ENCODE results near the gene NAPB.
"Not testable (repeated sequence)": the region's sequence is repeated elsewhere in the genome, so short reads cannot be mapped to it uniquely, and the experiment has no call there.

NAPB gene

GRCh38 chr20:23420943-23421931 lies at the start of gene NAPB:
NAPB (minus strand) TSS chr20:23421488; CDS start chr20:23421402, 86 bp downstream.
- DNase-seq = peak; percentile 97

- DNase-seq = not testable (repeated sequence)
Measured at GRCh38 chr20:23466961-23467360, 45.7 kb upstream of the NAPB start.

GRCh38 chr20:23461180-23461579 lies 39.9 kb upstream of the NAPB start:
- DNase-seq = no peak

DNA sequence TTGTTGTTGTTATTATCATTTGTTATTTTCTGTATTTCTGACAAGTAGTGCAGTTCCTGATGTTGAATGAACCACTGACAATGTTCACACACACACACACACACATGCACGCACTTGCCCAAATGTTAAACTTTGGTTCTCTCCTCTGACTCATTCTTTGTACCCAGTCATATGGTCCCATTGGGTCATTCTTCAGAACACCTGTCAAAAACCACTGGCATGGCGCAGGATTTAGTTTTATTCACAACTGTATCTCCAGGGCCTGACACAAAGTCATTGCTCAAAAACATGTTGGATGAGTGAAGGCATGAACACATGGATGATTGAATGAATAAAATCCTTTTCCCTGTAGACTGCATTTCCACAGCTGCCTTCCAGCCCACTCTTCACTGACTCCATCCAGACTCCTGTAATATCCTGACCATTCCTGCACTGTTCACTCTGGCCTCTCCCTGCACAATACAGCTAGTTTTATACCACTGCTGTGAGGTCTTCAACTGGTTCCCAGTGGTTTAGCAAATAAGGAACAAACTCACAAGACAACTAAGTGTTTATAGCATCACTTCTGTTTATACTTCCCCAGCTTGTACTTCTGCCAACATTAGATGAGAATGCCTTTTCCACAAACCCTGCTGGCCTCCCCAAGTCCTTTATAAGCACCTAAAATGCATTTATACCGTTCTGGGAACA lies 38.3 kb upstream of the NAPB start:
- DNase-seq = no peak

DNA sequence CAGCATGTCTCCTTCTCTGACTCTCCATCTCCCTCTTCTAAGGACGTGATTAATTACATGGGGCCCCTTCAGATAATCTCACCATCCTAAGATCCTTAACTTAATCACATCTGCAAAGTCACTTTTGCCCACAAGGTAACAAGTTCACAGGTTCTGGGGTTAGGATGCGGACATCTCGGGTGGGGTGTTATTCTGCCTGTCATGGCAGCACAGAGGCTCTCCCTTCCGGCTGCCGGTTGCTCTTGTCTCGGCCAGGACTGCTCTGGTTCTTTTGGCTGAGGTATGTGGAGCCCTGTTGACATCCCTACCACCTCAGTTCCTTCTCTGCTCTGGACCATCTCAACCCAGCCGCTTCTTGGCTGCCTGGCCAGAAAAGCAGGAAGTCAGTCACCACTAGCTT lies 35.6 kb upstream of the NAPB start:
- no peak for DNase-seq

DNA sequence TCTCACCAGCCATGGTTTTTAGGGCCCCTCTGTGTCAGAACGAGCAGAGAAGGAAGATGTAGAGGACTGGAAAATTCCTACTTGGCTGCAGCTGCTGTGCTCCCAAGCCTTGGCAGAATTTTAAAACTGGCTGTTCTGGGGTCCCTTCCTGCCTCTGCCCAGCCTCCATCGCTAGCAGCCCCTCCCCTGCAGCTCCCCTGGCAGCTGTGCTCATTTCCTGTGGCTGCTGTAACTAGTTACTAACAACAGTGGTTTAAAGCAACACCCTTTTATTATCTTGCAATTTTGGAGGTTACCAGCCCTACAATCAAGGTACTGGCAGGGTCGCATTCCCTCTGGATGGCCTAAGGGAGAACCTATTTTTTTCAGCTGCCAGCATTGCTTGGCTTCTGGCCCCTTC lies 35.1 kb upstream of the NAPB start:
- DNase-seq = peak; percentile 51

- no peak for DNase-seq
Measured at GRCh38 chr20:23455639-23456038, 34.4 kb upstream of the NAPB start.

DNA sequence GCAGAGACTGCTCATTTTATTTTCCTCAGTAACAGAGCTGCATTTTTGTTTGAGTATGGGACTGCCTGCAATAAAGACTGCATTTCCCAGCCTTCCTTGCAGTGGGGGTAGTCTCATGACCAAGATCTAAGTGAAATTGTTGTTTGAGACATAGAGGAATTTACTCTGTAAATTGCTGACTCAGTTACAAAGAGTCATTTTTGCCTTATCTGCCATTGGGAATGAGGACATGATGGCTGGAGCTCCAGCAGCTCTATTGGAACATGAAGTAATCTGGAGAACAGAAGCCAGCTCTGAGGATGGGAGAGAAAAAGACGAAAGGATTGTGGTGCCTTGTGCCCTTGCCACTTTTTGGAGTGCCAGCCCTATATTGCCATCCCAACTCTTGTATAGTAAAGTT lies 33.5 kb upstream of the NAPB start:
- no peak for DNase-seq

GRCh38 chr20:23453549-23454543 lies 32.6 kb upstream of the NAPB start:
- no peak for DNase-seq

DNA sequence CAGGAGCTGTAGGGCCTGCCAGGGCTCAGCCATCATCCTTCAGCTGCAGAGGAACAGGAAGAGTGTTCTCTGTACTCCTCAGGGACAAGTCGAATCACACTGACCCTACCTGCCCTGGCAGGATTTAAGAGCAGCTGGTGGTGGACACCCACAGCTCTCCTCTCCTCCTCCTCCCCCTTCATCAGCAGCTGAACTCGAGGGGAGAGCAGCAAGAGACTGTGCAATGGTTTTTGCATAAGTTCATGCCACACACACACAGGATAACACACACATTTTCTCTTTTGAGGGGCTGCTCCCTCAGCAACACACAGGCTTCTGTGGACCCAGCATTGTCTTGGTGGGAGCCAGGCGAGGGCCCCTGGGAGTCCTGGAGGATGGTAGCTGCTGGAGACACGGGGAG lies 31.5 kb upstream of the NAPB start, which contains the start of gene CST11:
CST11 (minus strand) TSS at position 101 of the 400 bp plus-strand sequence; CDS start at position 36, 65 bp downstream.
- DNase-seq = no peak

- DNase-seq = no peak
Measured at GRCh38 chr20:23451956-23452487, 30.7 kb upstream of the NAPB start.

DNA sequence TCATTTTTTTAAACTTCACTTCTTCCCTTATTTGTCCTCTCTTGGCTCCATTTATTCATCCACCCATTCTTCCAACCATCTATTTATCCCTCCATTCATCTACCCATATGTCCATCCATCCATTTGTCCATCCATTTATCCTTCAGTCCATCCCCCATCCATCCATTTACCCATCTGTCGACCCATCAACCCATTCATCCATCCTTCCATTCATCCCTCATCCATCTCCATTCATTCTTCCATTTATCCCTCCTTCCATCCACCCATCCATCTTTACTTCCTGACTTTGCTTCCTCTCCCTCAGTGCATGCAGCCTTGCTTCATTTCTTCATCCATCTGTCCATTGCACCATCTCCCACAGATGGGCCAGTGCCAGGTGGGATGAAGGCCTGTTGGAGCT lies 29.6 kb upstream of the NAPB start:
- no peak for DNase-seq

DNA sequence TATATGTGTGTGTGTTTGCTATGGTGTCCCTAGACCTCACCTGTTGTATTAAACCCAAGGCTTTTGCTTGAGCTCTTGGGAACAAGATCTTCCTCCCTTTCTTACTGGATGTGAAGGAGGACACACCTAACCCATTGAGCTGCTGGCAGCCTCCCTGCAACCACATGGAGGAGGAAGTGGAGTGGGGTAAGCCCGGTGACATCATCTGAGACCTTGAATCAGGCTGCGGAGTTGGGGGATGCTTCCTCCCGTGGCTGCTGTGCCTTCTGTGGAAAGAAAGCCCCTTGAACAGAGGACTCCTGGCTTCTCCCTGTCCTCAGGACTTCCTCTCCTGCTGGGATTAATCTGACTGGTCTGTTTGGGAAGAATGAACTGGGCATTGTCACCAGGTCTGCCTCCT lies 28.1 kb upstream of the NAPB start:
- no peak for DNase-seq

DNA sequence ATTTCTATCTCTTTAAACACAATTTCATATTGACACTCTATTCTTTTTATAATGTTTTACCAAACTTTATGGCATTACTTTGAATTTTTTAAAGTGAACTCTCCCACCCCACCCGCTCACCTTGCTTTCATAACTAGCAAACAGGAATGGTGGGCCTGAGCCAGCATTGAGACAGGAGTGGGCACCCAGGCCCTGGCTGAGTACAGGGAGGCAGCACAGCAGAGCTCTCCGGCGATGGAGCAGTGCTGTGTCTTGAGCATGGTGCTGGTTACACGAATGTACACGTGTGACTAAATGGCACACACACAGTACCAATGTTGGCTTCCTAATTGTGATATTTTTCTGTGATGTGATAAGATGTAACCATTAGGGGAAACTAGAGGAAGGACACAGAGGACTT lies 26.9 kb upstream of the NAPB start:
- no peak for DNase-seq

DNA sequence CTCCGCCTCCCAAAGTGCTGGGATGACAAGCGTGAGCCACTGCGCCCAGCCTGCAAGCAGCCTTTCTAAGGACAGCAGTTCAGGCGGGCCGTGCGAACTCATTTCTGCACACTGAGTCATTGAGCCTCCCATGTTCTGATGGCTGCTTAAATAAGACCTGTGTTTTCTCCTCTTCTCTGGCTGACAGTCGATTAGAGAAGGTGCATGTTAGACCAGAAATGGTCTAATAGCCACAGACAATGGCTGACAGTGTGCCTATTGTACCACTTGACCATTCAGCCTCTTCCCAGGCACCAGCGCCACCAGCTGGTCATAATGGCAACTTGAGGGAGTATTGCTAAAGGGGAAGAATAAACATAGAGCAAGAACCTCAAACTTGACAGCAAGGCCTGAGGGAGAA lies 25.2 kb upstream of the NAPB start:
- peak; percentile 31 for DNase-seq

DNA sequence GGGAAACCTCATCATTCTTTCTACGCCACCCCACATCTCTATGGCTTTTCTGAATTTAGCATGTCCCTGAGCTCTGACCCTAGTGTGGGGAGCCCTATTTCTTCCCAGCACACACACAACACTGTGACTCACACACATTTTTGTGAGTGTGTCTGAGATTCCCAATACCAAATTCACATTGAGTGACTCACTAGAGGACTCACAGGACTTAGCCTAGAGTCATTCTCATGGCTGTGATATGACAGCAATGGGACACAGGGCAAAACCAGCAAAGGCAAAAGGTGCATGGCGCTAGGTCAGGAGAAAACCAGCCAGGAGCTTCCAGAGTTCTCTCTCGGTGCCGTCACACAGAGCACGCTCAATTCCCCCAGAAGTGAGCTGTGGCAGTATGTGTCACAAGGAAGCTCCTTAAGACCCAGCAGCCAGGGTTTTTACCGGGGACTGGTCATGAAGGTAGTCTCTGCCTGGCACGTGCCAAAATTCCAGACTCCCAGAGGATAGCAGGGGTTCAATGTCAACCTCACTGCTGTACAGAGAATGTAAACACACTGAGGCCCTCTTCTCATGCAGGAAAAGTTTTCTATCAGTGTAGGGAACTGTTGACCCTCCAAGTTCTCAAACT lies 24.4 kb upstream of the NAPB start:
- no peak for DNase-seq

DNA sequence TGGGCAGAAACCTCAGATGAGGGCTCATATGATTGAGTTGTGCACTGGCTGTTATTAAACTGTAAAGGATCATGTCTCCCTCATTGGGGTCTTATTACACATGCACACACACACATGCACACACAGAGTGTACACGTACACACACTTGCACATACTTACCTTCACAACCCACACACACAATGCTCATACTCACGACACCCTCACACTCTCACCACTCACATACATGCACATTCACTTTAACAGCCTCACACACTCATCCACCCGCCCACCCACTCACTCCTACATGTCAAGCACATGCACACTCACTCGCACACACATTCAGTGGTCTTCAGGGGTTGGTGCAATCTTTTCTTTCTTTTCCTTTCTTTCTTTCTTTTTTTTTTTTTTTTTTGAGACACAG lies 23.6 kb upstream of the NAPB start:
- no peak for DNase-seq

DNA sequence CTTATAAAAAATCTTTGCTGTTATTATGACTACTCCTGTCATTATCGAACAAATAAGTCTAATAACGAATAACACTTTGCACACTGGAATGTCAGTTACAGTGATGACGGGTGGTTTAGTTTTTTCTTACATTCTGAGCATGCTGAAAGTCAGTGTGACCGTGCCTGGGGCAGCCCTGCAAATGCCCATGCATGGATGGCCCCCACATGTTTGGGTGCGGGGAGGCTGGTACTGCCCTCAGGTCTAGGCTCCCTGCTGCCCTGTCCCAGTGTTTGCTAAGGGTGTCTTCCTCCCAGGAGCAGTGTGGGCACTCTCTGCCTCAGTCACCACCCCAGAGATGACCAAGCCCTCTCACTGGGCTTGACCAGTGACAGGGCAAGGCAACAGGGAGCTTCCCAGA lies 21.1 kb upstream of the NAPB start:
- DNase-seq = no peak

- peak; percentile 81 for DNase-seq
Measured at GRCh38 chr20:23441850-23442313, 20.6 kb upstream of the NAPB start.

- no peak for DNase-seq
Measured at GRCh38 chr20:23440004-23440403, 18.7 kb upstream of the NAPB start.

DNA sequence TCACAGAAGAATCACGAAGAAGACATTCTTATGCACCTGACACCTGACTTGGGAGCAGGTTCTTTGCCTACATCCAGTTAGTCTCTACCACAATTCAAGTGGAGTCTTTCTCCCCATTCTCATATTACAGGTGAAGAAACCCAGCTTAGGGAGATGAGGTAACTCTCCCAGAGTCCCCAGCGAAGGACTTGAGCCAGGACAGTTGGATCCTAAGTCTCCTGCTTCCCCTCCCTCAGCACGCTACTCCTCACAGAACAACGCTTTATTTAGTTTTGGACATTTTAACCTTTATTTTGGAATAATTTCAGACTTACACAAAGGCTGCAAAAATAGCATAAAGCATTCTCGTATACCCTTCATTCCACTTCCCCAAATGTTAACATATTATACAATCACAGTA lies 17.4 kb upstream of the NAPB start:
- DNase-seq = peak; percentile 35
